ENCODE results near the gene ZNF385D. TPM values are rescaled to one million over a fixed set of nuclear protein-coding genes. Genes with fewer than 3 reads are reported as not detected.

The ZNF385D gene
- total RNA-seq, result under 0.01 TPM in 1 of 2 replicates, not detected in the other

- Histone ChIP-seq H3K27me3 (ENCODE audit: control insufficient read depth, insufficient read depth, low read length) (no peaks in the 10 kb centered on the region), H3K4me3 (ENCODE audit: low read depth, low read length) (peak within 1 kb of the TSS; percentile 37), H3K36me3 (ENCODE audit: control insufficient read depth, insufficient read depth, low read length) (no peaks in the 10 kb centered on the region)
- DNase-seq (ENCODE audit: low read depth) (peak; percentile 31), FAIRE-seq (no peak)
- no peak for TF ChIP-seq CTCF (IDR thresholded peaks at IDR 0.05; ENCODE audit: insufficient read depth, low read length, severe bottlenecking)
These were observed at the start of gene ZNF385D for GRCh38 chr3:21750831-21751391. Gene ZNF385D, minus strand, starts transcription at chr3:21751210. Its CDS starts 294 bp downstream, at chr3:21750916.

GRCh38 chr3:21798356-21799088, 47.5 kb upstream of the ZNF385D start:
- no peaks in the 10 kb centered on the region for H3K27me3 ChIP-seq (ENCODE audit: control insufficient read depth, insufficient read depth, low read length)
- DNase-seq (ENCODE audit: low read depth) (no peak), FAIRE-seq (no peak)
- H3K4me3 ChIP-seq (ENCODE audit: low read depth, low read length), result no peak overlapping the region
- TF ChIP-seq CTCF (IDR thresholded peaks at IDR 0.05; ENCODE audit: insufficient read depth, low read length, severe bottlenecking), result no peak
- no peaks in the 10 kb centered on the region for H3K36me3 ChIP-seq (ENCODE audit: control insufficient read depth, insufficient read depth, low read length)

GRCh38 chr3:21795921-21796320, 44.9 kb upstream of the ZNF385D start:
- TF ChIP-seq CTCF (IDR thresholded peaks at IDR 0.05; ENCODE audit: insufficient read depth, low read length, severe bottlenecking), result no peak
- DNase-seq (ENCODE audit: low read depth) (peak; percentile 1), FAIRE-seq (no peak)

GRCh38 chr3:21795152-21795837, 44.3 kb upstream of the ZNF385D start:
- DNase-seq (ENCODE audit: low read depth) (no peak), FAIRE-seq (no peak)
- no peaks in the 10 kb centered on the region for H3K36me3 ChIP-seq (ENCODE audit: control insufficient read depth, insufficient read depth, low read length)
- H3K4me3 ChIP-seq (ENCODE audit: low read depth, low read length), result no peak overlapping the region
- no peak for TF ChIP-seq CTCF (IDR thresholded peaks at IDR 0.05; ENCODE audit: insufficient read depth, low read length, severe bottlenecking)
- no peaks in the 10 kb centered on the region for H3K27me3 ChIP-seq (ENCODE audit: control insufficient read depth, insufficient read depth, low read length)

More at GRCh38 chr3:21795921-21796320, 44.9 kb upstream of the ZNF385D start:
- Histone ChIP-seq H3K27me3 (ENCODE audit: control insufficient read depth, insufficient read depth, low read length) (no peaks in the 10 kb centered on the region), H3K36me3 (ENCODE audit: control insufficient read depth, insufficient read depth, low read length) (no peaks in the 10 kb centered on the region), H3K4me3 (ENCODE audit: low read depth, low read length) (no peak overlapping the region)

- DNase-seq (ENCODE audit: low read depth) (no peak), FAIRE-seq (no peak)
- H3K36me3 ChIP-seq (ENCODE audit: control insufficient read depth, insufficient read depth, low read length), result no peaks in the 10 kb centered on the region
- no peak for TF ChIP-seq CTCF (IDR thresholded peaks at IDR 0.05; ENCODE audit: insufficient read depth, low read length, severe bottlenecking)
- no peak overlapping the region for H3K4me3 ChIP-seq (ENCODE audit: low read depth, low read length)
- no peaks in the 10 kb centered on the region for H3K27me3 ChIP-seq (ENCODE audit: control insufficient read depth, insufficient read depth, low read length)
These were observed 43.3 kb upstream of the ZNF385D start for GRCh38 chr3:21794291-21794690.

Measured in bronchial epithelial cell (primary cell).